ENCODE measurements around the gene DTNBP1.

The DTNBP1 gene

GRCh38 chr6:15487262-15487661 lies 175.6 kb downstream of the DTNBP1 start:
- H3K4me3 ChIP-seq (ENCODE audit: low read depth, low read length) = no peak overlapping the region
- no peak for DNase-seq (ENCODE audit: low read depth, low spot score)
- in situ Hi-C loops (cut with HindIII; ENCODE audit: low sequenced_read_pairs) = no loop called here
- no peak for TF ChIP-seq CTCF (IDR thresholded peaks at IDR 0.05; ENCODE audit: low read depth, low read length)

GRCh38 chr6:15485936-15486335 lies 176.9 kb downstream of the DTNBP1 start:
- in situ Hi-C loops (cut with HindIII; ENCODE audit: low sequenced_read_pairs) = no loop called here
- no peak overlapping the region for H3K4me3 ChIP-seq (ENCODE audit: low read depth, low read length)
- TF ChIP-seq CTCF (IDR thresholded peaks at IDR 0.05; ENCODE audit: low read depth, low read length) = no peak
- DNase-seq (ENCODE audit: low read depth, low spot score) = no peak

DNA sequence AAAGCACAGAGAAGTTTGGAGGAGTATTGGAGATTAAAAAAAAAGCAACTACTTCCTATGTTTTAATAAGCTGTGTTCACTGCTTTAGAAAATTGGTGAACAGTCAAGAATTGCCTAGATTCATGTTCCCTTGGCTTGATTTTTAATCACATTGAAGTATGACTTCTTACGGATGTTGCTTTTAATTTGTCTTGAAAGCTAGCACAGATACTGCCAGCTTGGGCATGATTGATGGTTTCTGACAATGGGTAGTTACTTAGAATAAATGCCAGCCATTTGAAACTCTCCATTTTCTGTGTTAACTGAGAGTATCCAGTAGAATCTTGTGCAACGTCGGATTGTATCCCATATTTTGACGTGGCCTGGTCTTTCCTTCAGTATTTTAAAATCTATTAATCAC lies 178.0 kb downstream of the DTNBP1 start:
- DNase-seq (ENCODE audit: low read depth, low spot score) = no peak
- TF ChIP-seq CTCF (IDR thresholded peaks at IDR 0.05; ENCODE audit: low read depth, low read length) = no peak
- in situ Hi-C loops (cut with HindIII; ENCODE audit: low sequenced_read_pairs) = no loop called here
- no peak overlapping the region for H3K4me3 ChIP-seq (ENCODE audit: low read depth, low read length)

- no peak for DNase-seq (ENCODE audit: low read depth, low spot score)
- no peak for TF ChIP-seq CTCF (IDR thresholded peaks at IDR 0.05; ENCODE audit: low read depth, low read length)
- no peak overlapping the region for H3K4me3 ChIP-seq (ENCODE audit: low read depth, low read length)
- in situ Hi-C loops (cut with HindIII; ENCODE audit: low sequenced_read_pairs) = no loop called here
Measured at GRCh38 chr6:15484140-15484539, 178.7 kb downstream of the DTNBP1 start.

- in situ Hi-C loops (cut with HindIII; ENCODE audit: low sequenced_read_pairs) = no loop called here
- no peak overlapping the region for H3K4me3 ChIP-seq (ENCODE audit: low read depth, low read length)
- no peak for DNase-seq (ENCODE audit: low read depth, low spot score)
- TF ChIP-seq CTCF (IDR thresholded peaks at IDR 0.05; ENCODE audit: low read depth, low read length) = no peak
Measured at GRCh38 chr6:15483060-15483459, 179.8 kb downstream of the DTNBP1 start.

- H3K4me3 ChIP-seq (ENCODE audit: low read depth, low read length) = no peak overlapping the region
- DNase-seq (ENCODE audit: low read depth, low spot score) = no peak
- no peak for TF ChIP-seq CTCF (IDR thresholded peaks at IDR 0.05; ENCODE audit: low read depth, low read length)
- in situ Hi-C loops (cut with HindIII; ENCODE audit: low sequenced_read_pairs) = no loop called here
Measured at GRCh38 chr6:15481390-15482291, 181.2 kb downstream of the DTNBP1 start.
